ENCODE data around the gene SF3B6. TPM values are rescaled to one million over a fixed set of nuclear protein-coding genes. Genes with fewer than 3 reads are reported as not detected.

The SF3B6 gene
- total RNA-seq (10 to 100 TPM; 49.7 to 89.6 (median 58.4) TPM), polyA plus RNA-seq (100 to 1,000 TPM in 1 of 2 donors, 10 to 100 TPM in 1; 37.4 to 121 TPM)
- long read RNA-seq, donor 1, transcript SF3B6-201 (4 exons, 770 nt): major isoform, 22 of 26 reads
- long read RNA-seq, donor 1, partial matches to known transcripts: 3 of 26 reads
- long read RNA-seq, donor 1, other reads (novel, unspliced or antisense): 0 of 26 reads
- long read RNA-seq, donor 2, transcript SF3B6-201 (4 exons, 770 nt): major isoform, 22 of 25 reads
- long read RNA-seq, donor 2, partial matches to known transcripts: 1 of 25 reads
- long read RNA-seq, donor 2, other reads (novel, unspliced or antisense): 2 of 25 reads
- long read RNA-seq, donor 3, transcript SF3B6-201 (4 exons, 770 nt): major isoform, 25 of 29 reads
- long read RNA-seq, donor 3, partial matches to known transcripts: 3 of 29 reads
- long read RNA-seq, donor 3, other reads (novel, unspliced or antisense): 1 of 29 reads

- peaks cover 0 to 56% (median 46%) of the 10 kb centered on the region in 9 donors for H3K36me3 ChIP-seq
- H3K4me1 ChIP-seq: peaks cover 0 to 28% (median 15%) of the 10 kb centered on the region in 12 donors
- DNase-seq (peak; percentile 96 to 98 (median 97)), ATAC-seq (peak; percentile 97 to 98 (median 97))
- WGBS, 4 donors: 0 to 1% (median 1%) methylated on average over 43 to 64 of the region's 64 CpGs
- H3K27ac ChIP-seq: peak within 1 kb of the TSS; percentile 42 to 94 (median 87)
- intact Hi-C loops (cut with DNase I): loop anchor here in 6 of 10 donors (1.0 to 10.0 kb wide), 6 partner anchors 29 to 251 kb away; partner anchors contain the start of genes ATAD2B (in 5 of the 6) and WDCP (in 1 of the 6)
- peak in 1 of 2 donors; percentile 61 for TF ChIP-seq POLR2A (IDR thresholded peaks at IDR 0.05)
- TF ChIP-seq, protein P1, sequence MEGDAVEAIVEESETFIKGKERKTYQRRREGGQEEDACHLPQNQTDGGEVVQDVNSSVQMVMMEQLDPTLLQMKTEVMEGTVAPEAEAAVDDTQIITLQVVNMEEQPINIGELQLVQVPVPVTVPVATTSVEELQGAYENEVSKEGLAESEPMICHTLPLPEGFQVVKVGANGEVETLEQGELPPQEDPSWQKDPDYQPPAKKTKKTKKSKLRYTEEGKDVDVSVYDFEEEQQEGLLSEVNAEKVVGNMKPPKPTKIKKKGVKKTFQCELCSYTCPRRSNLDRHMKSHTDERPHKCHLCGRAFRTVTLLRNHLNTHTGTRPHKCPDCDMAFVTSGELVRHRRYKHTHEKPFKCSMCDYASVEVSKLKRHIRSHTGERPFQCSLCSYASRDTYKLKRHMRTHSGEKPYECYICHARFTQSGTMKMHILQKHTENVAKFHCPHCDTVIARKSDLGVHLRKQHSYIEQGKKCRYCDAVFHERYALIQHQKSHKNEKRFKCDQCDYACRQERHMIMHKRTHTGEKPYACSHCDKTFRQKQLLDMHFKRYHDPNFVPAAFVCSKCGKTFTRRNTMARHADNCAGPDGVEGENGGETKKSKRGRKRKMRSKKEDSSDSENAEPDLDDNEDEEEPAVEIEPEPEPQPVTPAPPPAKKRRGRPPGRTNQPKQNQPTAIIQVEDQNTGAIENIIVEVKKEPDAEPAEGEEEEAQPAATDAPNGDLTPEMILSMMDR (IDR thresholded peaks at IDR 0.05): peak in 1 of 12 donors; percentile 6
- H3K27me3 ChIP-seq: no peaks in the 10 kb centered on the region
- no peaks in the 10 kb centered on the region for H3K9me3 ChIP-seq
- peak within 1 kb of the TSS; percentile 33 to 95 (median 81) for H3K4me3 ChIP-seq
Observed at GRCh38 chr2:24075915-24076848, at the start of gene SF3B6. Gene SF3B6, minus strand, starts transcription at chr2:24076326. Its CDS starts 97 bp downstream, at chr2:24076229.

- WGBS, 4 donors: 6 to 20% (median 9%) methylated on average over 7 to 9 of the region's 9 CpGs
Observed at GRCh38 chr2:24123922-24124580, 47.9 kb upstream of the SF3B6 start.

GRCh38 chr2:24123195-24123921 is 47.2 kb upstream of the SF3B6 start, which contains the start of the genes FAM228B and PFN4:
Gene FAM228B, plus strand, starts transcription at chr2:24123469. Its CDS starts 893 bp downstream, at chr2:24124362.
Gene PFN4, minus strand, starts transcription at chr2:24123334. Its CDS starts 799 bp downstream, at chr2:24122535.
- H3K4me3 ChIP-seq: peak within 1 kb of the TSS; percentile 39 to 95 (median 83)
- 0 to 1% (median 0%) methylated on average over 19 to 103 of the region's 103 CpGs for WGBS, 4 donors

More at GRCh38 chr2:24123922-24124580, 47.9 kb upstream of the SF3B6 start:
- Histone ChIP-seq H3K27me3 (no peaks in the 10 kb centered on the region), H3K36me3 (no peaks in the 10 kb centered on the region), H3K4me3 (peak overlapping the region; percentile 39 to 95 (median 83)), H3K9me3 (no peaks in the 10 kb centered on the region), H3K27ac (peak overlapping the region; percentile 83 to 97 (median 95)), H3K4me1 (peaks cover 0 to 30% (median 16%) of the 10 kb centered on the region in 12 donors)
- TF ChIP-seq, protein P1 (IDR thresholded peaks at IDR 0.05): no peak
- TF ChIP-seq POLR2A (IDR thresholded peaks at IDR 0.05): no peak
- DNase-seq: no peak
- intact Hi-C loops (cut with DNase I): loop anchor here in 5 of 10 donors (2.0 to 5.0 kb wide), 2 partner anchors 37 to 39 kb away; partner anchors contain the start of gene TP53I3 (in 4 of the 5)
- peak in 3 of 4 donors; percentile 1 to 15 (median 6) for ATAC-seq

More at GRCh38 chr2:24123195-24123921, 47.2 kb upstream of the SF3B6 start, which contains the start of the genes FAM228B and PFN4:
- ATAC-seq (peak; percentile 96 to 99 (median 98)), DNase-seq (peak; percentile 92 to 94 (median 94))
- no peaks in the 10 kb centered on the region for H3K9me3 ChIP-seq
- H3K27ac ChIP-seq: peak within 1 kb of the TSS; percentile 83 to 97 (median 95)
- intact Hi-C loops (cut with DNase I): loop anchor here in 5 of 10 donors (2.0 to 5.0 kb wide), 2 partner anchors 36 to 39 kb away; partner anchors contain the start of gene TP53I3 (in 4 of the 5)
- peaks cover 0 to 30% (median 16%) of the 10 kb centered on the region in 12 donors for H3K4me1 ChIP-seq
- peaks cover 0 to 2% (median 0%) of the 10 kb centered on the region in 9 donors for H3K36me3 ChIP-seq
- no peaks in the 10 kb centered on the region for H3K27me3 ChIP-seq
- TF ChIP-seq, protein P1 (IDR thresholded peaks at IDR 0.05): peak in 1 of 12 donors; percentile 7
- TF ChIP-seq POLR2A (IDR thresholded peaks at IDR 0.05): peak in 1 of 2 donors; percentile 89
